Fibroblast of lung (primary cell): Measurements from ENCODE around the gene ROM1.

Source experiments
- EZH2 ChIP-seq: IDR thresholded peaks from 2 replicates; pipeline ENCODE4 v1.5.1; 2012; ENCODE audit warnings: low read length, control low read depth, mild to moderate bottlenecking; ENCODE audit errors: missing control alignments
- TF ChIP-seq, protein P1 (sequence below), 2 donors: IDR thresholded peaks in 1 of 2; conservative IDR thresholded peaks in 1 of 2; 1 replicate in 1 of 2; 2 replicates in 1 of 2; pipeline ENCODE4 v1.5.1; 2011 to 2012; ENCODE audit warnings: low read length in 2 of 2, control low read depth in 1 of 2, inconsistent platforms in 1 of 2, low read depth in 1 of 2, mild to moderate bottlenecking in 1 of 2

DNA sequence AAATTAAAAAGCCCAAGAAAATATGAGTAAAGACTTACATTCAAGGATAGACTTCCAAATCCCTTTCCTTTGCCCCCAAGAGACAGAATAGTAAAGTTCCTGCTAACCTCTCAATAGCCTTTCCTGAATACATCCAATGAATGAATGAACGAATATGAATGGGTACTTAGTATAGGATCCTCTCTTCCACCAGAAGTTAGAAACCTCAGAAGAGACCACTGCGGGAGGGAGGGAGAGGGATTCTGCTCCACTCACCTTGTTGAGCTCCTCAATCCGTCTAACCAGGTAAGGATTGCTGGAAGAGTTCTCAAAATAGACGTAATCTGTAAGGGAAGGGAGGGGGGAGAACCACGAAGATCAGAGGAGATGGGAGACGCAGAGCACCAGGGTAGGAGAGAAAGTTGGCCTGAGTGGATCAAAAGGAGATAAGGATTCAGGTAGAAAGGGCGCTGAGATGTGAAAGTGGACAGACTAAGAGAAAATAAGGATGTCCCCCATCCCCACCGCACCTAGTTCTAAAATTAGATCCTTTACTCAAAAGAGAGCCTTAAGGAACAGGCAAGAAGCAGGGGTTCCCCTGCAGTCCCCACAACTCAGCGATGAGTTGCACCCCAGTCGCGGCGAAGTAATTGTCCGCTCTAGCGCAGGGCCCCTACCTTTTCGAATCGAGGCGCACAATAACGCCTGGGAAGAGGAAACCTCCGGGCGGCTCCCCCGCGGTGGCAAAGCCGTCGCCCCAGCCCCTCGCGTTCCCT is 12.5 kb upstream of the ROM1 start:
- TF ChIP-seq, protein P1, sequence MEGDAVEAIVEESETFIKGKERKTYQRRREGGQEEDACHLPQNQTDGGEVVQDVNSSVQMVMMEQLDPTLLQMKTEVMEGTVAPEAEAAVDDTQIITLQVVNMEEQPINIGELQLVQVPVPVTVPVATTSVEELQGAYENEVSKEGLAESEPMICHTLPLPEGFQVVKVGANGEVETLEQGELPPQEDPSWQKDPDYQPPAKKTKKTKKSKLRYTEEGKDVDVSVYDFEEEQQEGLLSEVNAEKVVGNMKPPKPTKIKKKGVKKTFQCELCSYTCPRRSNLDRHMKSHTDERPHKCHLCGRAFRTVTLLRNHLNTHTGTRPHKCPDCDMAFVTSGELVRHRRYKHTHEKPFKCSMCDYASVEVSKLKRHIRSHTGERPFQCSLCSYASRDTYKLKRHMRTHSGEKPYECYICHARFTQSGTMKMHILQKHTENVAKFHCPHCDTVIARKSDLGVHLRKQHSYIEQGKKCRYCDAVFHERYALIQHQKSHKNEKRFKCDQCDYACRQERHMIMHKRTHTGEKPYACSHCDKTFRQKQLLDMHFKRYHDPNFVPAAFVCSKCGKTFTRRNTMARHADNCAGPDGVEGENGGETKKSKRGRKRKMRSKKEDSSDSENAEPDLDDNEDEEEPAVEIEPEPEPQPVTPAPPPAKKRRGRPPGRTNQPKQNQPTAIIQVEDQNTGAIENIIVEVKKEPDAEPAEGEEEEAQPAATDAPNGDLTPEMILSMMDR (conservative IDR thresholded peaks at IDR 0.05 in 1 of 2, IDR thresholded peaks at IDR 0.05 in 1 of 2; ENCODE audit: low read depth in 1 of 2, low read length in 2 of 2): no peak
- no peak for TF ChIP-seq EZH2
